HepG2 (cell line): ENCODE results near the gene DAZL.

ENCODE experiments used
- CHD2 ChIP-seq: IDR thresholded peaks from 2 replicates; pipeline ENCODE4 v1.6.1; 2011; ENCODE audit warnings: low read depth, low read length, improper control_type of control experiment
- CTCF ChIP-seq: sonication (generic); formaldehyde crosslinking; IDR thresholded peaks from 2 replicates; pipeline ENCODE4 v1.5.0; 2020; ENCODE audit warnings: mild to moderate bottlenecking, missing genetic modification reagents, moderate library complexity
- EZH2 ChIP-seq: conservative IDR thresholded peaks from 2 replicates; pipeline ENCODE4 v1.6.1; 2012; ENCODE audit warnings: mild to moderate bottlenecking, low read depth, low read length, moderate library complexity
- GATA4 ChIP-seq: sonication (generic); IDR thresholded peaks from 2 replicates; pipeline ENCODE4 v1.6.1; 2016; ENCODE audit warnings: antibody characterized with exemption, low read depth, borderline replicate concordance
- GPBP1L1 ChIP-seq: sonication (generic); formaldehyde crosslinking; IDR thresholded peaks from 2 replicates; pipeline ENCODE4 v1.5.0; 2020; ENCODE audit warnings: mild to moderate bottlenecking, missing genetic modification reagents
- KDM4B ChIP-seq: sonication (generic); formaldehyde crosslinking; IDR thresholded peaks from 2 replicates; pipeline ENCODE4 v1.4.0; 2020; ENCODE audit warnings: missing genetic modification reagents
- MEIS2 ChIP-seq: sonication (generic); formaldehyde crosslinking; IDR thresholded peaks from 2 replicates; pipeline ENCODE4 v1.9.0; 2021; ENCODE audit warnings: mild to moderate bottlenecking, missing genetic modification reagents
- ZBTB8A ChIP-seq: sonication (generic); formaldehyde crosslinking; IDR thresholded peaks from 2 replicates; pipeline ENCODE4 v1.4.0; 2020; ENCODE audit warnings: mild to moderate bottlenecking, low read depth, missing genetic modification reagents, borderline replicate concordance
- ZNF318 ChIP-seq: sonication (generic); formaldehyde crosslinking; IDR thresholded peaks from 2 replicates; pipeline ENCODE4 v1.4.0; 2020; ENCODE audit warnings: mild to moderate bottlenecking, missing genetic modification reagents
- ZNF547 ChIP-seq: sonication (generic); formaldehyde crosslinking; IDR thresholded peaks from 2 replicates; pipeline ENCODE4 v1.5.1; 2020; ENCODE audit warnings: mild to moderate bottlenecking, missing genetic modification reagents
- ZNF570 ChIP-seq: sonication (generic); formaldehyde crosslinking; IDR thresholded peaks from 2 replicates; pipeline ENCODE4 v1.4.0; 2020; ENCODE audit warnings: mild to moderate bottlenecking, missing genetic modification reagents, borderline replicate concordance

- TF ChIP-seq ZNF570 (CRISPR knock-in tag) (no peak), CTCF (CRISPR knock-in tag) (no peak), CHD2 (no peak), ZNF547 (CRISPR knock-in tag) (no peak), GPBP1L1 (no peak), ZBTB8A (CRISPR knock-in tag) (no peak), ZNF318 (no peak), GATA4 (no peak), MEIS2 (CRISPR knock-in tag) (no peak), EZH2 (no peak), KDM4B (CRISPR knock-in tag) (no peak)
Measured at GRCh38 chr3:16605966-16606365, 743 bp upstream of the DAZL start.
